ENCODE results near the gene DCTN3.
A peak's percentile ranks its signal among the peaks of the same experiment; 100 is the strongest.

DNA sequence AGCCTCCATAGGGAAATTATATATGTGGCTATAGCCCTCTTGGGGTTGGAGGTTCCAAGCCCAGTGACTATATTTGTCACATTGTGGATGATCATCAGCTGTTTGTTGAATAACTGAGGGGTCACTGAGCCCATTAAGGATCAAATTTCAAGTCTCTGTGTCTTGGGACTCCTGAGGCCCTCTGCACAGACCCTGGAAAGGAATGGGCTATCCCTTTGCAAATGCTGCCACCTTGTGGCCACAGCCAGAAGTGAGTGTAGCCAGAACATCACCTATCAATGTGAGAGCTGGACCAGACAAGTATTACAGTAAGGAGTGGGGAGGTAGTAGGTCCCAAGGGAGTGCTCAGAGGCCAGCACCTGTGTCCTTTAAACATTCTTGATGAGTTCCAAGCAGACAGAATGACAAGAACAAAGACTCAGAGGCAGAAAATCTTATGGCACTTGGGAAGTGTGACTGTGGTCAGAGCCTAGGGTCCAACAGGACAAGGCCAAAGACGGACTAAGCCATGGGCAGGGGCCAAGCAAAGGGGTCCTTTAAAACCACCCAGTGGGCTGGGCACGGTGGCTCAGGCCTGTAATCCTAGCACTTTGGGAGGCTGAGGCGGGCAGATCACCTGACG lies 16.6 kb downstream of the DCTN3 start:
- TF ChIP-seq CTCF (IDR thresholded peaks at IDR 0.05; ENCODE audit: insufficient read depth, low read length), result peak; percentile 96
- TF ChIP-seq POLR2AphosphoS5 (IDR thresholded peaks at IDR 0.05; ENCODE audit: low read depth), result no peak
- TF ChIP-seq, protein P1, sequence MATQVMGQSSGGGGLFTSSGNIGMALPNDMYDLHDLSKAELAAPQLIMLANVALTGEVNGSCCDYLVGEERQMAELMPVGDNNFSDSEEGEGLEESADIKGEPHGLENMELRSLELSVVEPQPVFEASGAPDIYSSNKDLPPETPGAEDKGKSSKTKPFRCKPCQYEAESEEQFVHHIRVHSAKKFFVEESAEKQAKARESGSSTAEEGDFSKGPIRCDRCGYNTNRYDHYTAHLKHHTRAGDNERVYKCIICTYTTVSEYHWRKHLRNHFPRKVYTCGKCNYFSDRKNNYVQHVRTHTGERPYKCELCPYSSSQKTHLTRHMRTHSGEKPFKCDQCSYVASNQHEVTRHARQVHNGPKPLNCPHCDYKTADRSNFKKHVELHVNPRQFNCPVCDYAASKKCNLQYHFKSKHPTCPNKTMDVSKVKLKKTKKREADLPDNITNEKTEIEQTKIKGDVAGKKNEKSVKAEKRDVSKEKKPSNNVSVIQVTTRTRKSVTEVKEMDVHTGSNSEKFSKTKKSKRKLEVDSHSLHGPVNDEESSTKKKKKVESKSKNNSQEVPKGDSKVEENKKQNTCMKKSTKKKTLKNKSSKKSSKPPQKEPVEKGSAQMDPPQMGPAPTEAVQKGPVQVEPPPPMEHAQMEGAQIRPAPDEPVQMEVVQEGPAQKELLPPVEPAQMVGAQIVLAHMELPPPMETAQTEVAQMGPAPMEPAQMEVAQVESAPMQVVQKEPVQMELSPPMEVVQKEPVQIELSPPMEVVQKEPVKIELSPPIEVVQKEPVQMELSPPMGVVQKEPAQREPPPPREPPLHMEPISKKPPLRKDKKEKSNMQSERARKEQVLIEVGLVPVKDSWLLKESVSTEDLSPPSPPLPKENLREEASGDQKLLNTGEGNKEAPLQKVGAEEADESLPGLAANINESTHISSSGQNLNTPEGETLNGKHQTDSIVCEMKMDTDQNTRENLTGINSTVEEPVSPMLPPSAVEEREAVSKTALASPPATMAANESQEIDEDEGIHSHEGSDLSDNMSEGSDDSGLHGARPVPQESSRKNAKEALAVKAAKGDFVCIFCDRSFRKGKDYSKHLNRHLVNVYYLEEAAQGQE (IDR thresholded peaks at IDR 0.05; ENCODE audit: insufficient replicate concordance, low read depth), result no peak

Measured in HL-60 (cell line).